ENCODE data around the gene F2. TPM values are rescaled to one million over a fixed set of nuclear protein-coding genes. Genes with fewer than 3 reads are reported as not detected.
"Not testable (repeated sequence)": the region's sequence is repeated elsewhere in the genome, so short reads cannot be mapped to it uniquely, and the experiment has no call there.

Gene F2
- total RNA-seq, 1 donor from 2014 or later: not detected

DNA sequence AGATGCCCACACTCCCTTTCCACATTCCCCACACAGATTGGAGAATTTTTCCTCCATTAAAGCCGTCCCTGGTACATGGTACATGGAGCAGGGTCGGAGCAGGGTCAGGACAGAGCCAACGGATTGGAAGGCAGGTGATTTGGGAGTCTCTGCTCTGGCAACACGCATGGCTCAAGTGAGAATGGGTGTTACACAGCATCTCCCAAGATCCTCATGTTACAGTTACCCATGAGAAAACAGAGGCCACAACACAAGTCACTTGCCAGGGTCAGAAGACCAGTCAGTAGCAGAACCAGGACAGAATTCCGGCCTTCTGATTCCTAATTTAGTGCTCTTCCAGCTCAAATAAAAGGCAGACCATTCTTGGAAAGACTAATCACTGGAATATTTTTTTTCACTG is 7.7 kb upstream of the F2 start:
- no peak overlapping the region for H3K27ac Mint-ChIP-seq
- Histone ChIP-seq H4K20me1 (ENCODE audit: low read depth) (no peaks in the 10 kb centered on the region), H2AFZ (replicated peaks) (no peak overlapping the region), H3F3A (ENCODE audit: low read depth) (no peaks in the 10 kb centered on the region), H3K4me2 (no peak overlapping the region), H3K9me3 (ENCODE audit: low read depth) (no peaks in the 10 kb centered on the region), H3K36me3 (no peaks in the 10 kb centered on the region), H3K4me3 (no peak overlapping the region), H3K79me2 (ENCODE audit: low read depth) (no peaks in the 10 kb centered on the region), H3K27me3 (no peaks in the 10 kb centered on the region), H3K4me1 (no peaks in the 10 kb centered on the region), H3K9ac (no peak overlapping the region), H3K27ac (no peak overlapping the region)
- H3K27me3 Mint-ChIP-seq (ENCODE audit: insufficient read depth, low read depth): peaks cover 2% of the 10 kb centered on the region
- no peaks in the 10 kb centered on the region for H3K9me3 Mint-ChIP-seq
- no peaks in the 10 kb centered on the region for H3K36me3 Mint-ChIP-seq
- no peaks in the 10 kb centered on the region for H3K4me1 Mint-ChIP-seq
- no peak for DNase-seq (ENCODE audit: low spot score)
- H3K4me3 Mint-ChIP-seq: no peak overlapping the region
- TF ChIP-seq EZH2 (IDR thresholded peaks at IDR 0.05) (no peak), EZH2phosphoT487 (IDR thresholded peaks at IDR 0.05) (no peak)
- TF ChIP-seq, protein P1, sequence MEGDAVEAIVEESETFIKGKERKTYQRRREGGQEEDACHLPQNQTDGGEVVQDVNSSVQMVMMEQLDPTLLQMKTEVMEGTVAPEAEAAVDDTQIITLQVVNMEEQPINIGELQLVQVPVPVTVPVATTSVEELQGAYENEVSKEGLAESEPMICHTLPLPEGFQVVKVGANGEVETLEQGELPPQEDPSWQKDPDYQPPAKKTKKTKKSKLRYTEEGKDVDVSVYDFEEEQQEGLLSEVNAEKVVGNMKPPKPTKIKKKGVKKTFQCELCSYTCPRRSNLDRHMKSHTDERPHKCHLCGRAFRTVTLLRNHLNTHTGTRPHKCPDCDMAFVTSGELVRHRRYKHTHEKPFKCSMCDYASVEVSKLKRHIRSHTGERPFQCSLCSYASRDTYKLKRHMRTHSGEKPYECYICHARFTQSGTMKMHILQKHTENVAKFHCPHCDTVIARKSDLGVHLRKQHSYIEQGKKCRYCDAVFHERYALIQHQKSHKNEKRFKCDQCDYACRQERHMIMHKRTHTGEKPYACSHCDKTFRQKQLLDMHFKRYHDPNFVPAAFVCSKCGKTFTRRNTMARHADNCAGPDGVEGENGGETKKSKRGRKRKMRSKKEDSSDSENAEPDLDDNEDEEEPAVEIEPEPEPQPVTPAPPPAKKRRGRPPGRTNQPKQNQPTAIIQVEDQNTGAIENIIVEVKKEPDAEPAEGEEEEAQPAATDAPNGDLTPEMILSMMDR (IDR thresholded peaks at IDR 0.05): no peak

DNA sequence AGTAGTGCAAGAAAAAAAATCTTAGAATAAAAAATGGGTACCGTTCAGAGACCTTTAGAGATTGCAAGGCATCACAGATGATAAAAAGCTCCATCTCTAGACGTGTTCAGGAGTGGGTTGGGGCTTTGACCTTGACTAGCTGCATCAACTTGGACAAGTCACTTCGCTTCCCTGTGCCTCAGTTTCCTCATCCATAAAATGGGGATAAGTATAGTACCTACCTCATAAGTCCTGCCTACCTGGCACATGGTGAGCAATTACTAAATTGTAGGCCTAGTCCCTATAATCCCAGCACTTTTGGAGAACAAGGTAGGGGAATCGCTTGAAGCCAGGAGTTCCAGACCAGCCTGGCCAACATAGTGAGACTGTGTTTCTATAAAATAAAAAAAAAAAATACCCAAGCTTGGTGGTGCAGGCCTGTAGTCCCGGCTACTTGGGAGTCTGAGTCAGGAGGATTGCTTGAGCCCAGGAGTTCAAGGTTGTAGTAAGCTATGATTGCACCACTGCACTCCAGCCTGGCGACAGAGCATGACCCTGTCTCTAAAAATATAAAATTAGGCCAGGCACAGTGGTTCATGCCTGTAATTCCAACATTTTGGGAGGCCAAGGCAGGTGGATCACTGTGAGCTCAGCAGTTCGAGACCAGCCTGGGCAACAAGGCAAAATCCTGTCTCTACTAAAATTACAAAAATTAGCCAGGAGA is 6.0 kb upstream of the F2 start:
- Histone ChIP-seq H4K20me1 (ENCODE audit: low read depth) (no peaks in the 10 kb centered on the region), H3K79me2 (ENCODE audit: low read depth) (no peaks in the 10 kb centered on the region), H3K4me3 (no peak overlapping the region), H3K4me2 (no peak overlapping the region), H2AFZ (replicated peaks) (no peak overlapping the region), H3K36me3 (no peaks in the 10 kb centered on the region), H3K4me1 (no peaks in the 10 kb centered on the region), H3F3A (ENCODE audit: low read depth) (no peaks in the 10 kb centered on the region), H3K9ac (no peak overlapping the region), H3K9me3 (ENCODE audit: low read depth) (no peaks in the 10 kb centered on the region), H3K27me3 (no peaks in the 10 kb centered on the region), H3K27ac (no peak overlapping the region)
- Mint-ChIP-seq H3K4me1 (no peaks in the 10 kb centered on the region), H3K36me3 (no peaks in the 10 kb centered on the region), H3K4me3 (no peak overlapping the region), H3K27me3 (ENCODE audit: insufficient read depth, low read depth) (peaks cover 2% of the 10 kb centered on the region), H3K27ac (no peak overlapping the region), H3K9me3 (no peaks in the 10 kb centered on the region)
- no peak for DNase-seq (ENCODE audit: low spot score)
- TF ChIP-seq, protein P1 (IDR thresholded peaks at IDR 0.05): no peak
- TF ChIP-seq EZH2 (IDR thresholded peaks at IDR 0.05) (no peak), EZH2phosphoT487 (IDR thresholded peaks at IDR 0.05) (no peak)

DNA sequence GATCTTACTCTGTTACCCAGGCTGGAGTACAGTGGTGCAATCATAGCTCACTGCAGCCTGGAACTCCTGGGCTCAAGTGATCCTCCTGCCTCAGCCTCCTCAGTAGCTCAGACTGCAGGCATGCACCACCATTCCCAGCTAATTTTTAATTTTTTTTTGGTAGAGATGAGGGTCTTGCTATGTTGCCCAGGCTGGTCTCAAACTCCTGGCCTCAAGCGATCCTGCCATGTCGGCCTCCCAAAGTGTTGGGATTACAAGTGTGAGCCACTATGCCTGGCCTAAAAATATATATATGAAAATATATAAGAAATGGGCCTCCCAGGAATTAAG is 1.2 kb upstream of the F2 start:
- H2AFZ ChIP-seq (replicated peaks); H4K20me1 ChIP-seq (ENCODE audit: low read depth); H3K27ac ChIP-seq; H3K4me3 Mint-ChIP-seq; H3K4me1 ChIP-seq; H3K36me3 ChIP-seq; H3K4me3 ChIP-seq; H3K9me3 ChIP-seq (ENCODE audit: low read depth); H3K9me3 Mint-ChIP-seq; H3K27ac Mint-ChIP-seq; H3K79me2 ChIP-seq (ENCODE audit: low read depth); H3K27me3 ChIP-seq; H3F3A ChIP-seq (ENCODE audit: low read depth); H3K4me2 ChIP-seq; H3K4me1 Mint-ChIP-seq; DNase-seq (ENCODE audit: low spot score); H3K36me3 Mint-ChIP-seq; H3K9ac ChIP-seq: not testable (repeated sequence)
- H3K27me3 Mint-ChIP-seq (ENCODE audit: insufficient read depth, low read depth): peaks cover 10% of the 10 kb centered on the region

DNA sequence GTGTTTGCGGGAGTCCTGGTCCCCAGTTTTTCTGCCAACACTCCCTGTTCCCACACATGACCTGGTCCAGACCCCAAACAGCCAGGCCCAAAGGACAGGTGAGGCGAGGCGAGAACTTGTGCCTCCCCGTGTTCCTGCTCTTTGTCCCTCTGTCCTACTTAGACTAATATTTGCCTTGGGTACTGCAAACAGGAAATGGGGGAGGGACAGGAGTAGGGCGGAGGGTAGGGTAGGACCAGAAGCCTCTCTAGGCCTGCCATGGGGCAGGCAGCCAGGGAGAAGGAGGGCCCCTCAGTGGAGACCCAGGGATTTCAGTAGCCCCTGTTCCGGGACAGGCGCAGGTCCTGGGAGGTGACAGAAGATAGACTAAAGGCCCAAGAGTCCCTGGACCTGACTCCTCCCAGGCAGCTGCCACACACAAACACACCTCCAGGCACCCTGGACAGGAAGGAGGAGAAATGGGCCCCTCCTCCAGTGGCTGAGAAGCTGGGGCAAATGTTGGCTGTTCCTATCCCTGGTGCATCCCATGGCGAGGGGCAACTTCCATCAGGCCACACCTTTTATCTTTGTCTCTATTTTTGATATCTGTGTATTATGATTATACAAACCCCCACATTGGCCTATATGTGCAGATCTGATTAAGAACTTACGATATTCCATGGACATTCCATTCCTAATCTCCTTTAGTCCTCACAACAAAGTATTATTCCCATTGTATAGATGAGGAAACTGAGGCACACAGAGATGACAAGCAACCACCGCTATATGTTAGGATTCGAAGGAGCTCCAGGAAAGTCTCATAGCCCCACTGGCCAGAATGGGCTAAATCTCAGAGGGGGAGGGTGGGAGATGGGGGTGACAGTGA is 626 bp upstream of the F2 start:
- Histone ChIP-seq H3K36me3 (no peaks in the 10 kb centered on the region), H3K4me1 (no peaks in the 10 kb centered on the region), H3K4me3 (no peak overlapping the region), H3K79me2 (ENCODE audit: low read depth) (no peaks in the 10 kb centered on the region), H3K9me3 (ENCODE audit: low read depth) (no peaks in the 10 kb centered on the region), H3K27ac (no peak overlapping the region), H3K9ac (no peak overlapping the region), H3K4me2 (no peak overlapping the region), H2AFZ (replicated peaks) (no peak overlapping the region), H4K20me1 (ENCODE audit: low read depth) (no peaks in the 10 kb centered on the region), H3K27me3 (no peaks in the 10 kb centered on the region), H3F3A (ENCODE audit: low read depth) (no peaks in the 10 kb centered on the region)
- Mint-ChIP-seq H3K4me1 (peaks cover 5% of the 10 kb centered on the region), H3K4me3 (no peak overlapping the region), H3K27ac (no peak overlapping the region), H3K36me3 (no peaks in the 10 kb centered on the region), H3K9me3 (no peaks in the 10 kb centered on the region), H3K27me3 (ENCODE audit: insufficient read depth, low read depth) (peaks cover 10% of the 10 kb centered on the region)
- no peak for TF ChIP-seq EZH2phosphoT487 (IDR thresholded peaks at IDR 0.05)
- TF ChIP-seq EZH2 (IDR thresholded peaks at IDR 0.05): no peak
- TF ChIP-seq, protein P1 (IDR thresholded peaks at IDR 0.05): no peak
- DNase-seq (ENCODE audit: low spot score): no peak

Data from neural progenitor cell (in vitro differentiated cells).